ENCODE results near the gene SDHB. TPM values are rescaled to one million over a fixed set of nuclear protein-coding genes. Genes with fewer than 3 reads are reported as not detected.

SDHB gene
- polyA plus RNA-seq, 1 of the 3 experiments (the other 2 are of a cell fraction) = 128 TPM

GRCh38 chr1:17016317-17016661 is 37.5 kb downstream of the SDHB start:
- peaks cover 14% of the 10 kb centered on the region for H3F3A ChIP-seq (replicated peaks; ENCODE audit: insufficient read depth)
- H3K4me1 ChIP-seq (ENCODE audit: control insufficient read depth in 1 of 2, insufficient read depth in 2 of 2, low read depth in 1 of 2, low read length in 1 of 2) = peaks cover 0 to 3% of the 10 kb centered on the region in 2 experiments; a peak in 2 of 4 replicates
- peak overlapping the region in 1 of 2 experiments; percentile 44; a peak in 2 of 4 replicates for H3K27ac ChIP-seq (ENCODE audit: low read depth in 2 of 2, low read length in 1 of 2)
- H3K36me3 ChIP-seq (replicated peaks in 1 of 2; ENCODE audit: control insufficient read depth in 1 of 2, insufficient read depth in 2 of 2, low read length in 1 of 2) = peaks cover 13 to 31% of the 10 kb centered on the region in 2 experiments
- H3K4me3 ChIP-seq (ENCODE audit: low read depth in 2 of 2, low read length in 1 of 2) = no peak overlapping the region
- H3K9me3 ChIP-seq = no peaks in the 10 kb centered on the region
- H3K4me2 ChIP-seq = no peak overlapping the region
- H3K9me2 ChIP-seq = no peaks in the 10 kb centered on the region
- H3K27me3 ChIP-seq (ENCODE audit: insufficient read depth) = no peaks in the 10 kb centered on the region
- 37% methylated on average over 5 of the region's 5 CpGs for WGBS (ENCODE audit: low lambda C conversion rate)
- no peak for DNase-seq
- H3K79me2 ChIP-seq (ENCODE audit: insufficient read depth) = peaks cover 1% of the 10 kb centered on the region; the same call in 1 of the 2 replicates
- POLR2A ChIA-PET = no interaction called here
- CTCF ChIA-PET = interaction anchor here (0.6 to 4.4 kb wide), 2 partner anchors 30 kb away, joined by 3 to 16 read pairs; no protein-coding TSS in a partner anchor
- H2AFZ ChIP-seq (ENCODE audit: low read depth) = no peak overlapping the region
- H4K20me1 ChIP-seq (ENCODE audit: insufficient read depth) = no peaks in the 10 kb centered on the region
- TF ChIP-seq TCF12 (IDR thresholded peaks at IDR 0.05) = peak; percentile 25; the same call in 1 of the 2 replicates
- no peak for TF ChIP-seq USF2 (IDR thresholded peaks at IDR 0.05; ENCODE audit: borderline replicate concordance, low read depth, low read length)
- H3K9ac ChIP-seq = no peak overlapping the region

GRCh38 chr1:17014671-17015567 is 38.9 kb downstream of the SDHB start:
- H4K20me1 ChIP-seq (ENCODE audit: insufficient read depth) = peaks cover 5% of the 10 kb centered on the region; the same call in 1 of the 2 replicates
- peaks cover 14% of the 10 kb centered on the region for H3K79me2 ChIP-seq (ENCODE audit: insufficient read depth)
- H3K9ac ChIP-seq = no peak overlapping the region
- H3K9me3 ChIP-seq = no peaks in the 10 kb centered on the region
- ChIA-PET POLR2A (no interaction called here), CTCF (interaction anchor here (0.6 to 4.4 kb wide), 2 partner anchors 31 to 63 kb away, joined by 3 to 16 read pairs; no protein-coding TSS in a partner anchor)
- H3K9me2 ChIP-seq = no peaks in the 10 kb centered on the region
- H3K4me3 ChIP-seq (ENCODE audit: low read depth in 2 of 2, low read length in 1 of 2) = no peak overlapping the region
- peaks cover 14% of the 10 kb centered on the region for H3F3A ChIP-seq (replicated peaks; ENCODE audit: insufficient read depth)
- no peaks in the 10 kb centered on the region for H3K27me3 ChIP-seq (ENCODE audit: insufficient read depth)
- WGBS (ENCODE audit: low lambda C conversion rate) = 81% methylated on average over 10 of the region's 10 CpGs
- no peak overlapping the region for H3K4me2 ChIP-seq
- no peak overlapping the region for H2AFZ ChIP-seq (ENCODE audit: low read depth)
- H3K36me3 ChIP-seq (replicated peaks in 1 of 2; ENCODE audit: control insufficient read depth in 1 of 2, insufficient read depth in 2 of 2, low read length in 1 of 2) = peaks cover 7 to 19% of the 10 kb centered on the region in 2 experiments
- no peak for DNase-seq
- peaks cover 12 to 16% of the 10 kb centered on the region in 2 experiments; a peak in 2 of 4 replicates for H3K4me1 ChIP-seq (ENCODE audit: control insufficient read depth in 1 of 2, insufficient read depth in 2 of 2, low read depth in 1 of 2, low read length in 1 of 2)
- TF ChIP-seq USF1 (IDR thresholded peaks at IDR 0.05; ENCODE audit: borderline replicate concordance, low read depth) = no peak
- TF ChIP-seq CTCF (IDR thresholded peaks at IDR 0.05) = no peak
- no peak for TF ChIP-seq TAF1 (IDR thresholded peaks at IDR 0.05; ENCODE audit: borderline replicate concordance, low read depth, low read length)
- no peak for TF ChIP-seq IRF3 (IDR thresholded peaks at IDR 0.05; ENCODE audit: low read depth, low read length)
- no peak for TF ChIP-seq GABPA (IDR thresholded peaks at IDR 0.05; ENCODE audit: low read depth)
- no peak for TF ChIP-seq USF2 (IDR thresholded peaks at IDR 0.05; ENCODE audit: borderline replicate concordance, low read depth, low read length)
- no peak for TF ChIP-seq ZBTB33 (IDR thresholded peaks at IDR 0.05; ENCODE audit: borderline replicate concordance, low read depth)
- TF ChIP-seq YY1 (IDR thresholded peaks at IDR 0.05; ENCODE audit: low read depth) = no peak
- no peak for TF ChIP-seq SMC3 (IDR thresholded peaks at IDR 0.05; ENCODE audit: low read depth, low read length)
- TF ChIP-seq RFX5 (IDR thresholded peaks at IDR 0.05; ENCODE audit: low read length) = no peak
- TF ChIP-seq CHD2 (IDR thresholded peaks at IDR 0.05; ENCODE audit: low read length, partially characterized antibody) = no peak
- TF ChIP-seq MAX (IDR thresholded peaks at IDR 0.05; ENCODE audit: low read depth) = no peak
- TF ChIP-seq TCF12 (IDR thresholded peaks at IDR 0.05) = no peak
- H3K27ac ChIP-seq (ENCODE audit: low read depth in 2 of 2, low read length in 1 of 2) = no peak overlapping the region
